SK-N-SH treated with all-trans-retinoic acid at 6 μM for 48 hours (cell line): ENCODE results near the gene MGAT5B.

Experiments
- BACH2 ChIP-seq: fragments of 250-450 bp; sonication (Bioruptor Pico); IDR thresholded peaks from 2 replicates; pipeline ENCODE4 v1.9.0; 2021; ENCODE audit warnings: mild to moderate bottlenecking, borderline replicate concordance
- CREB5 ChIP-seq: fragments of 250-450 bp; sonication (Bioruptor Pico); IDR thresholded peaks from 2 replicates; pipeline ENCODE4 v1.5.1; 2020; ENCODE audit warnings: low read depth, mild to moderate bottlenecking, moderate library complexity
- ESRRG ChIP-seq: fragments of 250-450 bp; sonication (Bioruptor Pico); IDR thresholded peaks from 2 replicates; pipeline ENCODE4 v1.6.1; 2021; ENCODE audit warnings: mild to moderate bottlenecking
- GLIS3 ChIP-seq: fragments of 250-450 bp; sonication (Bioruptor Pico); IDR thresholded peaks from 2 replicates; pipeline ENCODE4 v1.5.0; 2020; ENCODE audit warnings: mild to moderate bottlenecking, moderate library complexity
- PATZ1 ChIP-seq: fragments of 250-450 bp; sonication (Bioruptor Pico); IDR thresholded peaks from 2 replicates; pipeline ENCODE4 v1.8.0; 2020; ENCODE audit warnings: mild to moderate bottlenecking, moderate library complexity, borderline replicate concordance
- POU6F1 ChIP-seq: fragments of 250-450 bp; sonication (Bioruptor Pico); IDR thresholded peaks from 2 replicates; pipeline ENCODE4 v1.8.0; 2021; ENCODE audit warnings: low read depth, mild to moderate bottlenecking, moderate library complexity, borderline replicate concordance
- RARB ChIP-seq: fragments of 250-450 bp; sonication (Bioruptor Pico); IDR thresholded peaks from 2 replicates; pipeline ENCODE4 v1.8.0; 2021; ENCODE audit warnings: mild to moderate bottlenecking, moderate library complexity
- SNAI2 ChIP-seq: fragments of 250-450 bp; sonication (Bioruptor Pico); IDR thresholded peaks from 2 replicates; pipeline ENCODE4 v1.5.0; 2020; ENCODE audit warnings: mild to moderate bottlenecking, moderate library complexity
- TCF4 ChIP-seq: fragments of 250-450 bp; sonication (Bioruptor Pico); IDR thresholded peaks from 2 replicates; pipeline ENCODE4 v1.8.0; 2021; ENCODE audit warnings: mild to moderate bottlenecking, moderate library complexity, borderline replicate concordance
- TOX ChIP-seq: fragments of 250-450 bp; sonication (Bioruptor Pico); IDR thresholded peaks from 2 replicates; pipeline ENCODE4 v1.8.0; 2021; ENCODE audit warnings: mild to moderate bottlenecking, moderate library complexity, borderline replicate concordance
- ZFP3 ChIP-seq: fragments of 250-450 bp; sonication (Bioruptor Pico); IDR thresholded peaks from 2 replicates; pipeline ENCODE4 v1.5.0; 2020; ENCODE audit warnings: mild to moderate bottlenecking, moderate library complexity
- ZFP30 ChIP-seq: fragments of 450-650 bp; formaldehyde crosslinking; IDR thresholded peaks from 2 replicates; pipeline ENCODE4 v1.5.0; 2022; ENCODE audit warnings: mild to moderate bottlenecking, moderate library complexity
- ZNF70 ChIP-seq: fragments of 450-650 bp; formaldehyde crosslinking; IDR thresholded peaks from 2 replicates; pipeline ENCODE4 v1.5.0; 2020; ENCODE audit warnings: mild to moderate bottlenecking, moderate library complexity
- ZNF8 ChIP-seq: fragments of 450-650 bp; formaldehyde crosslinking; IDR thresholded peaks from 2 replicates; pipeline ENCODE4 v1.5.0; 2020; ENCODE audit warnings: mild to moderate bottlenecking, moderate library complexity

- TF ChIP-seq ZFP3 (CRISPR knock-in tag) (no peak), PATZ1 (CRISPR knock-in tag) (no peak), POU6F1 (no peak), RARB (CRISPR knock-in tag) (no peak), ZFP30 (no peak), ZNF8 (CRISPR knock-in tag) (no peak), SNAI2 (CRISPR knock-in tag) (no peak), CREB5 (CRISPR knock-in tag) (no peak), TCF4 (CRISPR knock-in tag) (no peak), ESRRG (CRISPR knock-in tag) (no peak), BACH2 (CRISPR knock-in tag) (no peak), TOX (CRISPR knock-in tag) (no peak), GLIS3 (CRISPR knock-in tag) (no peak), ZNF70 (CRISPR knock-in tag) (no peak)
Observed at GRCh38 chr17:76932402-76933333, 64.5 kb downstream of the MGAT5B start.
